ENCODE measurements around the gene EMX2.

The EMX2 gene

GRCh38 chr10:117544711-117545140 is 2.2 kb downstream of the EMX2 start:
- DNase-seq (ENCODE audit: low read depth): no peak

GRCh38 chr10:117545141-117546019 is 2.8 kb downstream of the EMX2 start:
- DNase-seq (ENCODE audit: low read depth): no peak

- DNase-seq (ENCODE audit: low read depth): no peak
Measured at GRCh38 chr10:117546020-117546580, 3.6 kb downstream of the EMX2 start.

GRCh38 chr10:117546581-117547015 is 4.1 kb downstream of the EMX2 start:
- no peak for DNase-seq (ENCODE audit: low read depth)

GRCh38 chr10:117547016-117547715 is 4.6 kb downstream of the EMX2 start:
- no peak for DNase-seq (ENCODE audit: low read depth)

GRCh38 chr10:117547716-117548668 is 5.4 kb downstream of the EMX2 start:
- no peak for DNase-seq (ENCODE audit: low read depth)

GRCh38 chr10:117549100-117549585 is 6.6 kb downstream of the EMX2 start:
- no peak for DNase-seq (ENCODE audit: low read depth)

GRCh38 chr10:117550076-117550475 is 7.5 kb downstream of the EMX2 start:
- DNase-seq (ENCODE audit: low read depth): no peak

GRCh38 chr10:117550599-117551329 is 8.2 kb downstream of the EMX2 start:
- no peak for DNase-seq (ENCODE audit: low read depth)

- DNase-seq (ENCODE audit: low read depth): no peak
Measured at GRCh38 chr10:117551330-117552155, 9.0 kb downstream of the EMX2 start.

- DNase-seq (ENCODE audit: low read depth): no peak
Measured at GRCh38 chr10:117552156-117552631, 9.6 kb downstream of the EMX2 start.

GRCh38 chr10:117552701-117553141 is 10.2 kb downstream of the EMX2 start:
- DNase-seq (ENCODE audit: low read depth): no peak

- no peak for DNase-seq (ENCODE audit: low read depth)
Measured at GRCh38 chr10:117553142-117553814, 10.7 kb downstream of the EMX2 start.

- no peak for DNase-seq (ENCODE audit: low read depth)
Measured at GRCh38 chr10:117553815-117554172, 11.2 kb downstream of the EMX2 start.

- no peak for DNase-seq (ENCODE audit: low read depth)
Measured at GRCh38 chr10:117554241-117554814, 11.8 kb downstream of the EMX2 start.

GRCh38 chr10:117555017-117555416 is 12.5 kb downstream of the EMX2 start:
- no peak for DNase-seq (ENCODE audit: low read depth)

- DNase-seq (ENCODE audit: low read depth): no peak
Measured at GRCh38 chr10:117555863-117556262, 13.3 kb downstream of the EMX2 start.

GRCh38 chr10:117556356-117556755 is 13.8 kb downstream of the EMX2 start:
- DNase-seq (ENCODE audit: low read depth): no peak

- DNase-seq (ENCODE audit: low read depth): no peak
Measured at GRCh38 chr10:117559712-117560111, 17.2 kb downstream of the EMX2 start.
